GM18907 (cell line): Measurements from ENCODE around the gene MCFD2.
A peak's percentile ranks its signal among the peaks of the same experiment; 100 is the strongest.

Experiments used
- ATAC-seq: cut with Tn5 transposase; IDR thresholded peaks from one replicate; pipeline ENCODE4 v1.9.1; 2021; ENCODE audit warnings: mild to moderate bottlenecking, moderate library complexity; ENCODE audit not compliant: unreplicated experiment

MCFD2 gene

DNA sequence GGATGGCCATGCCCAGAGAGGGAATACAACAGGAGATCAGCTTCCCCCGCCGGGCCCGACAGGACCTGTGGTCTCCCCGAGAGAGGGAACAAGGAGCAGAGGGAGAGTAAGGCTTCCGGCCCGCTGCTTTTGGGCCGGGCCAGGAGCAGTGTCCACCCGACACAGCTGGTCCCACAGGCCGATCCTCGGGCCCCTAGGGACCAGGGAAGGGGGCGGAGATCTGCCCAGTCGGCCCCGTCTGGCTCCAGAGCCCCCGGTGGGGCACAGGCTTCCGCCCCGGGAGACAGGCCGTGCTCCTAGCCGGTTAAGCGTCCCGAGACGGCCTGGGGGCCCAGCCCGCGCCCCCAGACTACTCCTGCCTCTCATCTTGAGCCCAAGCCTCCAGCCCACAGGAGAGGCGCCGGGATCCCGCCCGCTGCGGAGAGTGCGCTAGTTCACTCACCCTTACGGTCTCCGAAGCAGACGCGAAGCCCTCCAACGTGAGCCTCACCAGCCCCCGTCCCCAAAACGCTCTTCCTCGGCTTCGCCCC lies at the start of gene MCFD2:
Gene MCFD2 (minus strand): TSS at position 526 of the 530 bp plus-strand sequence. CDS start 6,635 bp downstream, outside the sequence.
- no peak for ATAC-seq

DNA sequence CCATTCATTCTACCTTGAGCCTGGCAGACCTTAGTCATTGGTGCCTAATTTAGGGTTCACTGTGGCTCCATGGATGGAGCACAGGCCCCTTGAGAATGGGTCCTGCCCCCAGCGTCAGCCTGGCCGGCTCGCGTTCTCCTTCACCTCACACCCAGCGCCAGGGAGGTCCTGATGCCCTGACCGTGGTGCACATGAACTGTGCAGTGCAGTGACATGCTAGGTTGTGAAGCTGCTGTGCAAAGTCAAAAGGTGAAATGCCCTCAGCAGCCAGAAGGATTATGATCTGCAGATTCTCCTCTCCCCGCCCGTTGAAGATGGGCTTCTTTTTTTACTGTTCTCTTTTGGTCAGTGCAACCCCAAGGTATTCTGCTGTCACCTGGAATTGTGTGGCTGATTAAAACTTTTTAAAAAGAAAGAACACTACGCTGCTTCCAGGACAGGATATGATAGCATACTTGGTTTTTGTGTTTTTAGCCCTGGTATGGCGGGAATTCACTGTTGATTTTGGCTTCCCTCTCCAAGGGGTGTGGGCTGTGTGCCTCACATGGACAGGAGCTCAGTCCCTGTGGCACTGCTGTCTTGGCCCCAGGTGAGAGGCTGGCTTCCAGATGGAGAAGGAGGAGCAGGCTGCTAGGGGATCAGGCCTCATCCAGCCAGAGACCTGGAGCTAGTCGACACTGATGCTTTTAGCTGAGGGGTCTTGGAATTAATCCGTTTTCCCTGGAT lies 49.4 kb upstream of the MCFD2 start:
- no peak for ATAC-seq

DNA sequence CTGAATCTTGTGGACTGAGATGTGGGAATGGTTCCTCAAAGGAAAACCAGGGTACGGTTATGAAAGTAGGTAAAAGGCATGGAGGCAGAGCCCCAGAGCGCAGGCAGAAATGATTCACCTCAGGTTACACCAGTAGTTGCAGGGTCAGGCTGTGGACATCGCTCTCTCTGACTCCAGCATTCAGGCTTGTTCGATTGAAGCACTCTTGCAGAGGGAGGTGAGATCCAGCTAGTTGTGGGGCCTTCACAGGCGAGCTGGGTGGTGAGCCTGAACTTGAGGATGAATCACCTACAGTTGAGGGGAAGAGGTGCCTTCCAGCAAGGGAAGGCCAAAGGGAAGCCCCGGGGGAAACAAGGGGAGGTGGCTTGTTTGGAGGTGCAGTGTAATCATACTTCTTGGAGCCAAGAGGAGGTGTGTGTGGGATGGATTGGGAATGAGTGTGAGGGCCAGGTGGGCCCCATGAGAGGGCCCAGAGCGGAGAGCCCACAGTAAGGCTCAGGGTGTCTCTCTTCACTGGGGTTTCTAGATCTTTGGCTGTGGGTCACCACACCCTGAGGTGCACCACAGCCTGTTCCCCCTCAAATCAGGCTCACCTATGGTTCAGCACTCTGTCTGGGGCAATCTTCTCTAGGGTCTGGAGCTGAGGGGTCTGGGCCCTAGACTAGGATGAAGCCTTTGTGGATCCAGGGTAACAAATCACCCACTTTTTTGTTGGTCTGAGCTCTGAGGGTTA lies 48.5 kb upstream of the MCFD2 start:
- ATAC-seq = no peak

GRCh38 chr2:46963210-46963609 lies 47.6 kb upstream of the MCFD2 start:
- ATAC-seq = no peak

DNA sequence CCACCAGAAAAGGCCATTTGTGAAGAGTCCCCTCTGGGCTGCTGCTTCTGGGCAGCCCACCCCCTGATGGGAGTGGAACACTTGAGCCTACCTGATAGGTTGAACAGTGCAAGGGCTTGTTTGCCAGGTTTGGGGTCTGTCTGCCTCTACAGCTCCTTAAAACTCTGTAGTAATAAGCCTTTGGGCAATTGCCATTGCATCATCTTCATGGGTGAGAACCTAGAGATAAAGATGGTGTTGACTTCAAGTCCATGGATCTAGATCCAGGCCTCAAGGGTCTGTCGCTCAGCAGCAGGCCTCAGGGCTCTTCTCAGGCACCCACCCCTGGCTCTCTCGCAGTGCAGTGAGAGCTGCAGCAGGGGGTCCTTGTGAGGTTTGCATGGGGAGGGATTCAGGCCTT lies 47.1 kb upstream of the MCFD2 start:
- ATAC-seq = no peak

- no peak for ATAC-seq
Measured at GRCh38 chr2:46960618-46961017, 45.0 kb upstream of the MCFD2 start.

DNA sequence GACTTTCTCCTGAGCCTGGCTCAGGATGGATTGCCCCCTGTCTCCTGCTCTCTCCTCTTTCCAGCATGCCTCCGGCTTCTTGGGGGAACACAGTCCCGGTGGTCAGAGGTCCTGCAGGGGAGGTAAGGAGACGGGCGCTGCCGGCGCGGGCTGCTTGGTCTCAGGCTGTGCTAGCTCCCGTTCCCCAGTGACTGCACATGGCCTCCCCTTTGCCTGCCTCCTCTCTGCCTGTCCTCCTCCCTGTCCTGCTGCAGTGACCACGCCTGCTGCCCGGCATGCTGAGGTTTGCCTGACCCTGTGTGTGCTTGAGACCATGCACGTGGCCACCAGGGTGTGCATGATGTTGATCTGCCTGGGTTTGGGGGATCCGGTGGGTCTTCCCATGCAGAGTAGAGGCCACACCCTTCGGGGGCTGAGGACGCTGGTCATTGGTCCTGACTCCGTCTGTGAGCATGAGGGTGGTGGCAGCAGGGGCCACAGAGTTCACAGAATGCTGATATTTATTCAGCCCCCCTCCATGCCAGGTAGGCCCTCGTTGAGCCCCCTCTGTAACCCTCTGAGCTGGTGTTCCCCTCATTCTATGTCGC lies 42.9 kb upstream of the MCFD2 start:
- ATAC-seq = no peak

- no peak for ATAC-seq
Measured at GRCh38 chr2:46956981-46957531, 41.5 kb upstream of the MCFD2 start.

- no peak for ATAC-seq
Measured at GRCh38 chr2:46955764-46956163, 40.2 kb upstream of the MCFD2 start.

- no peak for ATAC-seq
Measured at GRCh38 chr2:46954951-46955571, 39.5 kb upstream of the MCFD2 start.

GRCh38 chr2:46952171-46952570 lies 36.6 kb upstream of the MCFD2 start:
- ATAC-seq = no peak

DNA sequence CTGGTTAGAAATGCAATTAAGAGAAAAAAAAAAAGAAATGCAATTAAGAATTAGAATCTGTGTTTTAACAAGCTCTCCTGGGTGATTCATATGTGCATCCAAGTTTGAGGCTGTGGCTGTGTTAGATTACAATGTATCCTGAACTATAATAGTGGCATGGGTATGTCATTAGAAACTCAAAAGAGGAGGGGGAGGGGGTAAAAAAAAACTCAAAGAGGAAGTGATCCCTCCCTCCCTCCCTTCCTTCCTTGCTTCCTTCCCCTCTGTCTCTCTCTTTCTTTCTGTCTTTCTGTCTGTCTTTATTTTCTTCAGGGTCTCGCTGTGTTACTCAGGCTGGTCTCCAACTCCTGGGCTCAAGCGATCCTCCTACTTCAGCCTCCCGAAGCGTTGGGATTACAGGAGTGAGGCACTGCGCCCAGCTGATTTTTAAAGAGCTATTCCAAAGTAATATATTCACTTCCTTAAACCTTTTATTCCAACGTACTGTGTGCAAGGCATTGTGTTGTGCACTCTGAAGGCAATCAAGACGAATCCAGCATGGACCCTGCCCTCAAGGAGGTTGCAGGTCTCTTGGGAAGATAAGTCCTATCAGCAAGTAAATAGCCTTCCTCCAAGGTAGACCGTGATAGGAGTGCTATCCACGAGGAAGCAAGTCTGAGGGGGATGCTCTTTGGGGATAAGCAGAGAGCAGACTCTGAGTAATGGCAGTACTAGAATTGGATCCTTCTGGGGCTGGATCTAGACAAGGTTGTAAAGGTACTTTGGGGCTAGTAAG lies 35.9 kb upstream of the MCFD2 start:
- no peak for ATAC-seq

DNA sequence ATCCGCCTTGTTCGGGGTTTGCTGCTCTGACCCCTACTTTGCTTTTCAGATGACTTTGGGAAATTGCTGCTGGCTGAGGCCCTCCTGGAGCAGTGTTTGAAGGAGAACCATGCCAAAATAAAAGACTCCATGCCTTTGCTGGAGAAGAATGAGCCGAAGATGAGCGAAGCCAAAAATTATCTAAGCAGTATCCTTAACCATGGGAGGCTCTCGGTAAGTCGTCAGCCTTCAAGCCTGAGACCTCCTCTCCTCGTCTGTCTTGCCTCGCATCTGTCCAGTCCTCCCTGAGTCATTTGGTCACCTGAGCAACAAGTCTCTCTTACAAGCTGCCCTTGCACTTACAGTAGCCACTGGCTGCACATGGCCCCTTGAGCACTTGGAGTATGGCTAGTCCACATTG lies 34.7 kb upstream of the MCFD2 start:
- no peak for ATAC-seq

GRCh38 chr2:46947841-46948240 lies 32.2 kb upstream of the MCFD2 start:
- ATAC-seq = no peak

GRCh38 chr2:46945671-46946070 lies 30.1 kb upstream of the MCFD2 start:
- no peak for ATAC-seq

DNA sequence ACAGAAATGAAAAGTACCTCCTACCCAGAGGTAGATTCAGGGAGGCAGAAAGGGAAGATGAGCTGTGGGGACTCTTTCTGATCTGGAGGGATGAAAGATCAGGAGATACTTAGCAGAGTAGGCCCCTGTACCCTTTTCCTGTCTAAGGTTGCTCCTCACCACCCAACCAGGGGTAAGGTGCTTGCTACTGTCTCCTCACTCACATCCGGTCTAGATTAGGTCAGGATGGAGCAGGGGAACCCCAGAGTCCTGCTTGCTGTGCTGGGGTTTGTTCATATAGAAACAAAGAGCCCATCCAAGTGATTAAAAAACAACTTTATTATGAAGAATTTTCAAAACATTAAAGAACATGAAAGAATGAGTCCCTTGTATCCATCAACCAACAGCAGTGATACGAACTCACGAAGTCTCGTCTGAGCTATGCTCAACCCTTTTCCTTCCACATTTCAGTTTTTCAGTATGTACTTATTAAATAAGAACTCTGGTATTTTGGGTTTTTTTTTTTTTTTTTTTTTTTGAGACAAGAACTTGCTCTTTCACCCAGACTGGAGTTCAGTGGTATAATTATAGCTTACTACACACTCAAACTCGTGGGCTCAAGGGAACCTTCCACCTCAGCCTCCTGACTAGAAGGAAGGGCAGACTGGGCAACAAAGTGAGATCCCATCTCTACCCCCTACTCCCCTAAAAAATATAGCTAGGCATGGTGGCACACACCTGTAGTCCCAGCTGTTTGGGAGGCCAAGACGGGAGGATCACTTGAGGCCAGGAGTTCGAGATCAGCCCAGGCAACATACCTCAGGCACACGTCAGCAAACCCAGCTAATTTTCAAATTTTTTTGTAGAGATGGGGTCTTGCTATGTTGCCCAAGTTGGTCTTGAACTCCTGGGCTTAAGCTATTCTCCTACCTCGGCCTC lies 28.5 kb upstream of the MCFD2 start:
- ATAC-seq = peak; percentile 45

GRCh38 chr2:46942891-46943626 lies 27.5 kb upstream of the MCFD2 start:
- ATAC-seq = no peak

DNA sequence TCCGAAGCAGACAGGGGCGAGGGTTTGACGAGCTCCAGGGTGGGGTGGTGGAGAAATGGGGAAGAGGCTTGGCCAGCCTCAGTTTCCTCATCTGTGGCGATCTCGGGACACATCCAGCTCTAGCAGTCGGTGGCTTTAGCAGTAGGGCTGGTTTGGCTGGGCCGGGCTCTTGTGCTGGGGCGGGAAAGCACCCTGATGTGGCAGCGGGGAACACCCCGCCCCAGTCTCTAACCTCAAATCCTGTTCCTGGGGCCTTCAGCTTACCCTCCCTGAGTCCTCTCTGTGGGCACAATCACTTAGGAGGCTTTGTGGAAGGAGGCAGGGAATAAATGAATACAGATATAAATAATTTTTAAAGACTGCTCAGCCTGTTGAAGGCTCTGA lies 26.5 kb upstream of the MCFD2 start:
- peak; percentile 48 for ATAC-seq
